Hepatocyte (in vitro differentiated cells): ENCODE results near the gene ABI3BP. TPM values are rescaled to one million over a fixed set of nuclear protein-coding genes. Genes with fewer than 3 reads are reported as not detected.

ENCODE experiments used
- DNase-seq: peaks from one replicate; pipeline ENCODE4 v3.0.0-alpha.2; 2016; ENCODE audit warnings: low spot score
- H2AFZ ChIP-seq: fragments of 200-600 bp; sonication (generic); 2 replicates; pipeline ENCODE4 v1.6.0; 2016; ENCODE audit warnings: antibody characterized with exemption, mild to moderate bottlenecking
- H3K27ac ChIP-seq: fragments of 200-600 bp; sonication (generic); 2 replicates; pipeline ENCODE4 v1.5.1; 2016; ENCODE audit warnings: mild to moderate bottlenecking
- H3K27me3 ChIP-seq: fragments of 200-600 bp; sonication (generic); 2 replicates; pipeline ENCODE4 v1.6.1; 2016
- H3K36me3 ChIP-seq: fragments of 200-600 bp; sonication (generic); replicated peaks from 2 replicates; pipeline ENCODE4 v1.5.1; 2016; ENCODE audit warnings: low read depth; ENCODE audit not compliant: insufficient read depth
- H3K4me1 ChIP-seq: fragments of 200-600 bp; sonication (generic); 2 replicates; pipeline ENCODE4 v1.5.1; 2016; ENCODE audit warnings: mild to moderate bottlenecking, moderate library complexity; ENCODE audit not compliant: insufficient read depth
- H3K4me2 ChIP-seq: fragments of 200-600 bp; sonication (generic); 2 replicates; pipeline ENCODE4 v1.6.0; 2016
- H3K4me3 ChIP-seq: fragments of 200-600 bp; sonication (generic); 2 replicates; pipeline ENCODE4 v1.5.1; 2016; ENCODE audit warnings: mild to moderate bottlenecking
- H3K79me2 ChIP-seq: fragments of 200-600 bp; sonication (generic); 2 replicates; pipeline ENCODE4 v1.6.0; 2017; ENCODE audit warnings: mild to moderate bottlenecking
- H3K9me2 ChIP-seq: fragments of 200-600 bp; sonication (generic); replicated peaks from 2 replicates; pipeline ENCODE4 v1.6.0; 2017; ENCODE audit warnings: mild to moderate bottlenecking; ENCODE audit not compliant: insufficient read depth
- H3K9me3 ChIP-seq: fragments of 200-600 bp; sonication (generic); 2 replicates; pipeline ENCODE4 v1.5.1; 2016; ENCODE audit warnings: low read depth, mild to moderate bottlenecking
- H4K20me1 ChIP-seq: fragments of 200-600 bp; sonication (generic); 2 replicates; pipeline ENCODE4 v1.6.0; 2016; ENCODE audit warnings: mild to moderate bottlenecking; ENCODE audit not compliant: insufficient read depth, poor library complexity, severe bottlenecking
- EZH2 ChIP-seq: fragments of 200-600 bp; sonication (generic); IDR thresholded peaks from 2 replicates; pipeline ENCODE4 v1.6.1; 2016; ENCODE audit warnings: antibody characterized with exemption, mild to moderate bottlenecking, borderline replicate concordance
- EZH2phosphoT487 ChIP-seq: fragments of 200-600 bp; sonication (generic); IDR thresholded peaks from one replicate; pipeline ENCODE4 v1.6.1; 2018; ENCODE audit warnings: antibody characterized with exemption, mild to moderate bottlenecking, low read depth, moderate library complexity; ENCODE audit not compliant: unreplicated experiment, severe bottlenecking
- WGBS: methylation state at CpG from one replicate; pipeline ENCODE4 v1.1.6; 2016; ENCODE audit warnings: low lambda C conversion rate; ENCODE audit errors: missing lambda C conversion rate; 5-methylcytosine and 5-hydroxymethylcytosine counted together
- polyA plus RNA-seq: library from polyadenylated mRNA; unstranded; fragments of >200 nt; fragmentation: Nextera tagmentation; extraction: Ambion mirVana; gene quantifications from 2 replicates; pipeline ENCODE4 v1.2.1, GENCODE V29; 2016
- total RNA-seq: library from RNA; depleted of rRNA; stranded (reverse); fragments of >200 nt; gene quantifications from 2 replicates; pipeline ENCODE4 v1.2.3, GENCODE V29; 2014
- TF ChIP-seq, protein P1 (sequence below): fragments of 200-600 bp; sonication (generic); IDR thresholded peaks from 2 replicates; pipeline ENCODE4 v1.5.1; 2016; ENCODE audit warnings: antibody characterized with exemption, mild to moderate bottlenecking; ENCODE audit not compliant: poor library complexity

Gene ABI3BP, protein sequence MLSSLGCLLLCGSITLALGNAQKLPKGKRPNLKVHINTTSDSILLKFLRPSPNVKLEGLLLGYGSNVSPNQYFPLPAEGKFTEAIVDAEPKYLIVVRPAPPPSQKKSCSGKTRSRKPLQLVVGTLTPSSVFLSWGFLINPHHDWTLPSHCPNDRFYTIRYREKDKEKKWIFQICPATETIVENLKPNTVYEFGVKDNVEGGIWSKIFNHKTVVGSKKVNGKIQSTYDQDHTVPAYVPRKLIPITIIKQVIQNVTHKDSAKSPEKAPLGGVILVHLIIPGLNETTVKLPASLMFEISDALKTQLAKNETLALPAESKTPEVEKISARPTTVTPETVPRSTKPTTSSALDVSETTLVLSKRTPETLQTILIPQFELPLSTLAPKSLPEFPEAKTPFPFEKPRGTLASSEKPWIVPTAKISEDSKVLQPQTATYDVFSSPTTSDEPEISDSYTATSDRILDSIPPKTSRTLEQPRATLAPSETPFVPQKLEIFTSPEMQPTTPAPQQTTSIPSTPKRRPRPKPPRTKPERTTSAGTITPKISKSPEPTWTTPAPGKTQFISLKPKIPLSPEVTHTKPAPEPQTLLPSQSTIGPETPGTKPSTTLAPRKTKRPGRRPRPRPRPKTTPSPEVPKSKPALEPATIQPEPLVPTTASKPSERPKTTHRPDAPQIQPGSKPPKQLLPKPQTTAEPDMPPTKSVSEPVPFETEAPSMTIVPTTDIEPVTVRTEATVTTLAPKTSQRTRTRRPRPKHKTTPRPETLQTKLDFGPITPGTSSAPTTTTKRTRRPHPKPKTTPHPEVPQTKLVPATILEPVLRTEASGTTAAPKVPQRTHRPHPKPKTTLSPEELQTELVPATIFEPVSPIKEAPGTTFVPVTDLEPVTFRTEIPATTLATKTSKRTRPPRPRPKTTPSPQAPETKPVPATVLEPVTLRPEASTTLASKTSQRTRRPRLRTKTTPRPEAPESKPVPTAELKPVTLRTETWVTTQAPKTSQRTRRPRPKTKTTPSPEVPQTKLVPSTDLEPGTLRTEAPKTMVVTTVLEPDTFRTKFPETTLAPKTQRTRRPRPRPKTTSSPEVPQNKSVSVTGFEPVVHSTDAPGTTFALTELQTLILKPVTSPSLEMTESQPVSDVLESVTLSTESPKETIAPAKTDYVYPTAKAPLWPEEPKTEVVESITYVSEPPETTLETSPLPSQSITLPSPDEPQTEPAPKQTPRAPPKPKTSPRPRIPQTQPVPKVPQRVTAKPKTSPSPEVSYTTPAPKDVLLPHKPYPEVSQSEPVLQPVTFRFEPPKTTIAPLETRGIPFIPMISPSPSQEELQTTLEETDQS (N-terminal part only)
- 10.4 and 15.0 TPM in 2 replicates for total RNA-seq
- 12.9 and 18.6 TPM in 2 replicates for polyA plus RNA-seq

DNA sequence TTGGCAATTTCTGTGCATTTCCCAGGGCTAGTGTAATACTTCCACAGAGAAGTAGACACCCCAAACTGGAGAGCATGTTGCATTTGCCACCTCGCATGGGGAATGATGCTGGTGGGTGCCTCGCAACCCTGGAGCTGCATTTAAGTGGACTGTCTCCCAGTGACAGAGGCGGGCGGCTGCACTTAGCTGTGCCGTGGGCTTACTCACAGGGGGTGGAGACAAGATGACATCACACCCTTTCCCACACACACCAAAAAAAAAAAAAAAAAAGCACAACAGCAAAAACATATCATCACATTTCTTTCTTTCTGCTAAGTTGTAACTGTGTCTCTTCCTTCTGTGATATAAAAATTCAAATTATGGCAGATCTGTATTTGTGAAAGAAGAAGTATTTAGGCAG is at the start of gene ABI3BP:
Gene ABI3BP, minus strand, starts transcription at position 113 of the 400 bp plus-strand sequence. Its CDS starts 37 bp downstream, at position 76.
- H3K4me3 ChIP-seq = peak within 1 kb of the TSS; percentile 3
- peak within 1 kb of the TSS; percentile 78 for H3K27ac ChIP-seq
- H3K79me2 ChIP-seq = no peaks in the 10 kb centered on the region
- H2AFZ ChIP-seq = peak within 1 kb of the TSS; percentile 50
- no peaks in the 10 kb centered on the region for H3K27me3 ChIP-seq
- DNase-seq = peak; percentile 86
- H3K4me1 ChIP-seq = peaks cover 6% of the 10 kb centered on the region
- TF ChIP-seq, protein P1, sequence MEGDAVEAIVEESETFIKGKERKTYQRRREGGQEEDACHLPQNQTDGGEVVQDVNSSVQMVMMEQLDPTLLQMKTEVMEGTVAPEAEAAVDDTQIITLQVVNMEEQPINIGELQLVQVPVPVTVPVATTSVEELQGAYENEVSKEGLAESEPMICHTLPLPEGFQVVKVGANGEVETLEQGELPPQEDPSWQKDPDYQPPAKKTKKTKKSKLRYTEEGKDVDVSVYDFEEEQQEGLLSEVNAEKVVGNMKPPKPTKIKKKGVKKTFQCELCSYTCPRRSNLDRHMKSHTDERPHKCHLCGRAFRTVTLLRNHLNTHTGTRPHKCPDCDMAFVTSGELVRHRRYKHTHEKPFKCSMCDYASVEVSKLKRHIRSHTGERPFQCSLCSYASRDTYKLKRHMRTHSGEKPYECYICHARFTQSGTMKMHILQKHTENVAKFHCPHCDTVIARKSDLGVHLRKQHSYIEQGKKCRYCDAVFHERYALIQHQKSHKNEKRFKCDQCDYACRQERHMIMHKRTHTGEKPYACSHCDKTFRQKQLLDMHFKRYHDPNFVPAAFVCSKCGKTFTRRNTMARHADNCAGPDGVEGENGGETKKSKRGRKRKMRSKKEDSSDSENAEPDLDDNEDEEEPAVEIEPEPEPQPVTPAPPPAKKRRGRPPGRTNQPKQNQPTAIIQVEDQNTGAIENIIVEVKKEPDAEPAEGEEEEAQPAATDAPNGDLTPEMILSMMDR = no peak
- TF ChIP-seq EZH2phosphoT487 = no peak
- no peak for TF ChIP-seq EZH2
- no peaks in the 10 kb centered on the region for H3K9me2 ChIP-seq
- H3K4me2 ChIP-seq = peak within 1 kb of the TSS; percentile 72
- WGBS = 24% methylated on average over 5 of the region's 5 CpGs
- no peaks in the 10 kb centered on the region for H3K36me3 ChIP-seq
- H3K9me3 ChIP-seq = no peaks in the 10 kb centered on the region
- H4K20me1 ChIP-seq = no peaks in the 10 kb centered on the region

DNA sequence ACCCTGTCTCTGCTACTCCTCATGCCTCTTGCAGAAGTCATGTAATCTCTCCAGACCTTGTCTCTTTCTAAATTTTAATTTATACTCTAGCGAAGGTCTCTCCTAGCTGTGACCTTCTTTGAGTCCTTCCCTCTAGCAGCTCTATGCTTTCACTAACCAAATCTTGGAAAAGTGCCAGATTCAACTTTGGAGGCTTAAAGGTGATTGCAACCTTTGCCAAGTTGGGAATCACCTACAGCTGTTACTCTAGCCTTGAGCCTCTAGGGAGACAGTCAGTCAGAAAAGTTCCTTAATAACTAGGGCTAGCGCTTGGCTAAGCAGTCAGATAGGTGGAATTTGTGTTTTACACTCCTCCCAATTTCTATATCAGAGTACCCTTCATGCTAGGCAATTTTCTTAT is 46.1 kb upstream of the ABI3BP start:
- no peaks in the 10 kb centered on the region for H3K9me3 ChIP-seq
- H2AFZ ChIP-seq = no peak overlapping the region
- no peak for TF ChIP-seq EZH2
- TF ChIP-seq, protein P1 = no peak
- TF ChIP-seq EZH2phosphoT487 = no peak
- H3K9me2 ChIP-seq = no peaks in the 10 kb centered on the region
- H3K79me2 ChIP-seq = no peaks in the 10 kb centered on the region
- peaks cover 10% of the 10 kb centered on the region for H3K4me1 ChIP-seq
- no peak overlapping the region for H3K27ac ChIP-seq
- H4K20me1 ChIP-seq = no peaks in the 10 kb centered on the region
- no peaks in the 10 kb centered on the region for H3K36me3 ChIP-seq
- no peak overlapping the region for H3K4me2 ChIP-seq
- 96% methylated on average over 2 of the region's 2 CpGs for WGBS
- peak; percentile 28 for DNase-seq
- no peak overlapping the region for H3K4me3 ChIP-seq
- H3K27me3 ChIP-seq = no peaks in the 10 kb centered on the region

DNA sequence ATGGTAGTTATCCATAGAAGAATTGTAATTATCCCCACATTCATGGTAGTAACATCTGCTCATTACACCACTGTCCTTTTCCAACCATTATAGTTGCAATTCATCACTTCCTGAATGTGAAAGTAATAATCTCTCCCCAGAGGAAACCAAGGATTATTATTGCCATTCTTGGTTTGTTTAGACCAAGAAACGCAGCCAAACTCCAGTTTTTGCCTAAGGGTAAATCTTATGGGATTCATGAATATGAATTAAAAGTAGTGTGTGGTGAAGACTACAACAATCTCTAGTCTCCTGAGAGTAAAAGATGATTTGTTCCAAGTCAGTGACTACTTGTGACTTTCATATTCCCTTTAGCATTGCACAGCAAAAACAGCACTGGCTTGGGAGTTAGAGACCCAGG is 45.7 kb upstream of the ABI3BP start:
- no peaks in the 10 kb centered on the region for H3K9me2 ChIP-seq
- H2AFZ ChIP-seq = no peak overlapping the region
- WGBS = 62% methylated on average over 1 of the region's 1 CpG
- no peak overlapping the region for H3K27ac ChIP-seq
- no peak for DNase-seq
- H3K4me3 ChIP-seq = no peak overlapping the region
- H3K27me3 ChIP-seq = no peaks in the 10 kb centered on the region
- H4K20me1 ChIP-seq = no peaks in the 10 kb centered on the region
- H3K79me2 ChIP-seq = no peaks in the 10 kb centered on the region
- H3K9me3 ChIP-seq = no peaks in the 10 kb centered on the region
- H3K4me1 ChIP-seq = peaks cover 10% of the 10 kb centered on the region
- no peak for TF ChIP-seq EZH2
- TF ChIP-seq EZH2phosphoT487 = no peak
- TF ChIP-seq, protein P1 = no peak
- H3K4me2 ChIP-seq = no peak overlapping the region
- H3K36me3 ChIP-seq = no peaks in the 10 kb centered on the region
